Superior temporal gyrus (tissue), 1 donor: ENCODE data around the gene MRPL23.

Source experiments
- DNase-seq: peaks from one replicate; pipeline ENCODE4 v3.0.0-alpha.2; 2016; ENCODE audit errors: extremely low spot score

The MRPL23 gene

GRCh38 chr11:1921574-1922141 is 25.5 kb upstream of the MRPL23 start:
- no peak for DNase-seq

- no peak for DNase-seq
These were observed 24.6 kb upstream of the MRPL23 start for GRCh38 chr11:1922481-1923081.

GRCh38 chr11:1923201-1923956 is 23.8 kb upstream of the MRPL23 start:
- no peak for DNase-seq

- DNase-seq, result no peak
These were observed 23.0 kb upstream of the MRPL23 start for GRCh38 chr11:1924181-1924580.

- DNase-seq, result no peak
These were observed 22.3 kb upstream of the MRPL23 start for GRCh38 chr11:1924646-1925372.

GRCh38 chr11:1925373-1926155 is 21.6 kb upstream of the MRPL23 start:
- no peak for DNase-seq

- no peak for DNase-seq
These were observed 20.7 kb upstream of the MRPL23 start for GRCh38 chr11:1926156-1927025.

- no peak for DNase-seq
These were observed 19.9 kb upstream of the MRPL23 start for GRCh38 chr11:1927026-1927847.

GRCh38 chr11:1927848-1928469 is 19.2 kb upstream of the MRPL23 start:
- no peak for DNase-seq

GRCh38 chr11:1928470-1928890 is 18.7 kb upstream of the MRPL23 start:
- no peak for DNase-seq

- DNase-seq, result no peak
These were observed 18.1 kb upstream of the MRPL23 start for GRCh38 chr11:1928891-1929541.

- DNase-seq, result no peak
These were observed 17.3 kb upstream of the MRPL23 start for GRCh38 chr11:1929621-1930461.

- DNase-seq, result no peak
These were observed 16.7 kb upstream of the MRPL23 start for GRCh38 chr11:1930462-1930830.

- DNase-seq, result no peak
These were observed 15.6 kb upstream of the MRPL23 start for GRCh38 chr11:1931341-1932104.

- no peak for DNase-seq
These were observed 15.0 kb upstream of the MRPL23 start for GRCh38 chr11:1932105-1932480.

GRCh38 chr11:1932681-1933080 is 14.5 kb upstream of the MRPL23 start:
- no peak for DNase-seq
